Measurements from ENCODE around the gene LRBA. TPM values are rescaled to one million over a fixed set of nuclear protein-coding genes. Genes with fewer than 3 reads are reported as not detected.

The LRBA gene
- polyA plus RNA-seq, 1 of the 3 experiments (the other 2 are of a cell fraction) = 11.4 TPM

- no peak for TF ChIP-seq REST (IDR thresholded peaks at IDR 0.05; ENCODE audit: low read depth, low read length)
These were observed 647.8 kb downstream of the LRBA start (continued) for GRCh38 chr4:150367326-150367725.

DNA sequence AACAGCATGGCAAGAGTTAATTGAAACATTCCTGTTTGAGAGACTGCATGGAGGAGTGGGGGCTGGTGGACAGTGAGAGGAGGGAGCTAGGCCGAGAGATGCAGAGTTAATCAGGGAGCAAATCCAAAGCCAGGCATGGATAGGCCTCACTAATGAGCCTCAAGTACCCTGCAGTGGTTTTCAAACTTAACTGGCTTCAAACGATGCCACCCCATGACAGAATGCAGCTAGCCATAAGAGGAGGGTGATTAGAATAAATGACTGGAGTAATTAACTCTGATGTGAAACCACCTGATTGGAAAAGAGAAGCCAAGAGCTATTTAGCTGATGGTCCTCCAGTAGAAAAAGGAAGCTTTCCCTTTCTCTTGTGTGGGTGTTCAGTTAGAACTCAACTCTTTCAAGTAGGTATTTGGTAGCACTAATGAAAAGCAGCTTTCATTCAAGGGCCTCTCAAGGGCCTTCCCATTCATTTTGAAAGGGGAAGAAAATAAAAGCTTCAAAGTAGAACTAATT, 648.5 kb downstream of the LRBA start:
- Histone ChIP-seq H3K27me3 (ENCODE audit: insufficient read depth) (no peaks in the 10 kb centered on the region), H3K9me2 (no peaks in the 10 kb centered on the region), H3K9ac (no peak overlapping the region), H3K79me2 (ENCODE audit: insufficient read depth) (no peaks in the 10 kb centered on the region), H3K4me3 (ENCODE audit: low read depth in 2 of 2, low read length in 1 of 2) (no peak overlapping the region), H3K27ac (ENCODE audit: low read depth in 2 of 2, low read length in 1 of 2) (peak overlapping the region in 1 of 2 experiments; percentile 74; a peak in 2 of 4 replicates), H3K9me3 (no peaks in the 10 kb centered on the region), H3K36me3 (replicated peaks in 1 of 2; ENCODE audit: control insufficient read depth in 1 of 2, insufficient read depth in 2 of 2, low read length in 1 of 2) (no peaks in the 10 kb centered on the region), H4K20me1 (ENCODE audit: insufficient read depth) (no peaks in the 10 kb centered on the region), H2AFZ (ENCODE audit: low read depth) (no peak overlapping the region; the same call in 1 of the 2 replicates), H3K4me2 (no peak overlapping the region), H3K4me1 (ENCODE audit: control insufficient read depth in 1 of 2, insufficient read depth in 2 of 2, low read depth in 1 of 2, low read length in 1 of 2) (peaks cover 5 to 23% of the 10 kb centered on the region in 2 experiments; a peak in 3 of 4 replicates), H3F3A (replicated peaks; ENCODE audit: insufficient read depth) (no peaks in the 10 kb centered on the region)
- POLR2A ChIA-PET = interaction anchor here (0.9 kb wide), 1 partner anchor 287 kb away, joined by 3 read pairs; no protein-coding TSS in a partner anchor
- peak; percentile 58 for DNase-seq
- CTCF ChIA-PET = interaction anchor here (1.1 kb wide), 1 partner anchor 35 kb away, joined by 3 read pairs; no protein-coding TSS in a partner anchor
- WGBS (ENCODE audit: low lambda C conversion rate) = 43% methylated on average over 2 of the region's 2 CpGs
- TF ChIP-seq TAF1 (IDR thresholded peaks at IDR 0.05; ENCODE audit: borderline replicate concordance, low read depth, low read length) (no peak), SMC3 (IDR thresholded peaks at IDR 0.05; ENCODE audit: low read depth, low read length) (no peak), POLR2AphosphoS5 (IDR thresholded peaks at IDR 0.05; ENCODE audit: low read depth, low read length) (no peak), CHD2 (IDR thresholded peaks at IDR 0.05; ENCODE audit: low read length, partially characterized antibody) (peak; percentile 9), EZH2phosphoT487 (IDR thresholded peaks at IDR 0.05; ENCODE audit: borderline replicate concordance, low read depth) (no peak), NFIC (IDR thresholded peaks at IDR 0.05; ENCODE audit: borderline replicate concordance) (no peak), EP300 (IDR thresholded peaks at IDR 0.05; ENCODE audit: borderline replicate concordance in 1 of 2, low read depth in 1 of 2, low read length in 1 of 2) (peak in 1 of 2 experiments; percentile 68; a peak in 2 of 4 replicates), SIN3A (IDR thresholded peaks at IDR 0.05; ENCODE audit: borderline replicate concordance, low read depth, low read length) (no peak), TEAD4 (IDR thresholded peaks at IDR 0.05; ENCODE audit: borderline replicate concordance, insufficient read depth) (no peak), RCOR1 (IDR thresholded peaks at IDR 0.05; ENCODE audit: low read length) (no peak), NRF1 (IDR thresholded peaks at IDR 0.05; ENCODE audit: low read depth, low read length) (no peak), FOSL2 (IDR thresholded peaks at IDR 0.05; ENCODE audit: borderline replicate concordance, low read depth) (no peak), TCF12 (IDR thresholded peaks at IDR 0.05) (no peak), RFX5 (IDR thresholded peaks at IDR 0.05; ENCODE audit: low read length) (0 out of 2 replicates have a peak, but pooled peaks have one; percentile 15)
- TF ChIP-seq, protein P1, sequence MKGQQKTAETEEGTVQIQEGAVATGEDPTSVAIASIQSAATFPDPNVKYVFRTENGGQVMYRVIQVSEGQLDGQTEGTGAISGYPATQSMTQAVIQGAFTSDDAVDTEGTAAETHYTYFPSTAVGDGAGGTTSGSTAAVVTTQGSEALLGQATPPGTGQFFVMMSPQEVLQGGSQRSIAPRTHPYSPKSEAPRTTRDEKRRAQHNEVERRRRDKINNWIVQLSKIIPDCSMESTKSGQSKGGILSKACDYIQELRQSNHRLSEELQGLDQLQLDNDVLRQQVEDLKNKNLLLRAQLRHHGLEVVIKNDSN (IDR thresholded peaks at IDR 0.05; ENCODE audit: borderline replicate concordance, low read depth) = no peak
- TF ChIP-seq, protein P2, sequence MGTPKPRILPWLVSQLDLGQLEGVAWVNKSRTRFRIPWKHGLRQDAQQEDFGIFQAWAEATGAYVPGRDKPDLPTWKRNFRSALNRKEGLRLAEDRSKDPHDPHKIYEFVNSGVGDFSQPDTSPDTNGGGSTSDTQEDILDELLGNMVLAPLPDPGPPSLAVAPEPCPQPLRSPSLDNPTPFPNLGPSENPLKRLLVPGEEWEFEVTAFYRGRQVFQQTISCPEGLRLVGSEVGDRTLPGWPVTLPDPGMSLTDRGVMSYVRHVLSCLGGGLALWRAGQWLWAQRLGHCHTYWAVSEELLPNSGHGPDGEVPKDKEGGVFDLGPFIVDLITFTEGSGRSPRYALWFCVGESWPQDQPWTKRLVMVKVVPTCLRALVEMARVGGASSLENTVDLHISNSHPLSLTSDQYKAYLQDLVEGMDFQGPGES (IDR thresholded peaks at IDR 0.05; ENCODE audit: low read depth, low read length) = no peak
- TF ChIP-seq, protein P3, sequence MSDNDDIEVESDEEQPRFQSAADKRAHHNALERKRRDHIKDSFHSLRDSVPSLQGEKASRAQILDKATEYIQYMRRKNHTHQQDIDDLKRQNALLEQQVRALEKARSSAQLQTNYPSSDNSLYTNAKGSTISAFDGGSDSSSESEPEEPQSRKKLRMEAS (IDR thresholded peaks at IDR 0.05; ENCODE audit: low read depth) = no peak
- TF ChIP-seq, protein P4, sequence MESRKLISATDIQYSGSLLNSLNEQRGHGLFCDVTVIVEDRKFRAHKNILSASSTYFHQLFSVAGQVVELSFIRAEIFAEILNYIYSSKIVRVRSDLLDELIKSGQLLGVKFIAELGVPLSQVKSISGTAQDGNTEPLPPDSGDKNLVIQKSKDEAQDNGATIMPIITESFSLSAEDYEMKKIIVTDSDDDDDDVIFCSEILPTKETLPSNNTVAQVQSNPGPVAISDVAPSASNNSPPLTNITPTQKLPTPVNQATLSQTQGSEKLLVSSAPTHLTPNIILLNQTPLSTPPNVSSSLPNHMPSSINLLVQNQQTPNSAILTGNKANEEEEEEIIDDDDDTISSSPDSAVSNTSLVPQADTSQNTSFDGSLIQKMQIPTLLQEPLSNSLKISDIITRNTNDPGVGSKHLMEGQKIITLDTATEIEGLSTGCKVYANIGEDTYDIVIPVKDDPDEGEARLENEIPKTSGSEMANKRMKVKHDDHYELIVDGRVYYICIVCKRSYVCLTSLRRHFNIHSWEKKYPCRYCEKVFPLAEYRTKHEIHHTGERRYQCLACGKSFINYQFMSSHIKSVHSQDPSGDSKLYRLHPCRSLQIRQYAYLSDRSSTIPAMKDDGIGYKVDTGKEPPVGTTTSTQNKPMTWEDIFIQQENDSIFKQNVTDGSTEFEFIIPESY (IDR thresholded peaks at IDR 0.05; ENCODE audit: borderline replicate concordance, low read depth) = no peak
- TF ChIP-seq, protein P5, sequence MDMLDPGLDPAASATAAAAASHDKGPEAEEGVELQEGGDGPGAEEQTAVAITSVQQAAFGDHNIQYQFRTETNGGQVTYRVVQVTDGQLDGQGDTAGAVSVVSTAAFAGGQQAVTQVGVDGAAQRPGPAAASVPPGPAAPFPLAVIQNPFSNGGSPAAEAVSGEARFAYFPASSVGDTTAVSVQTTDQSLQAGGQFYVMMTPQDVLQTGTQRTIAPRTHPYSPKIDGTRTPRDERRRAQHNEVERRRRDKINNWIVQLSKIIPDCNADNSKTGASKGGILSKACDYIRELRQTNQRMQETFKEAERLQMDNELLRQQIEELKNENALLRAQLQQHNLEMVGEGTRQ (IDR thresholded peaks at IDR 0.05; ENCODE audit: borderline replicate concordance, low read depth, low read length) = no peak

All from SK-N-SH (cell line).